Measurements from ENCODE around the gene GRB7.
"Not testable (repeated sequence)": the region's sequence is repeated elsewhere in the genome, so short reads cannot be mapped to it uniquely, and the experiment has no call there.

The GRB7 gene

DNA sequence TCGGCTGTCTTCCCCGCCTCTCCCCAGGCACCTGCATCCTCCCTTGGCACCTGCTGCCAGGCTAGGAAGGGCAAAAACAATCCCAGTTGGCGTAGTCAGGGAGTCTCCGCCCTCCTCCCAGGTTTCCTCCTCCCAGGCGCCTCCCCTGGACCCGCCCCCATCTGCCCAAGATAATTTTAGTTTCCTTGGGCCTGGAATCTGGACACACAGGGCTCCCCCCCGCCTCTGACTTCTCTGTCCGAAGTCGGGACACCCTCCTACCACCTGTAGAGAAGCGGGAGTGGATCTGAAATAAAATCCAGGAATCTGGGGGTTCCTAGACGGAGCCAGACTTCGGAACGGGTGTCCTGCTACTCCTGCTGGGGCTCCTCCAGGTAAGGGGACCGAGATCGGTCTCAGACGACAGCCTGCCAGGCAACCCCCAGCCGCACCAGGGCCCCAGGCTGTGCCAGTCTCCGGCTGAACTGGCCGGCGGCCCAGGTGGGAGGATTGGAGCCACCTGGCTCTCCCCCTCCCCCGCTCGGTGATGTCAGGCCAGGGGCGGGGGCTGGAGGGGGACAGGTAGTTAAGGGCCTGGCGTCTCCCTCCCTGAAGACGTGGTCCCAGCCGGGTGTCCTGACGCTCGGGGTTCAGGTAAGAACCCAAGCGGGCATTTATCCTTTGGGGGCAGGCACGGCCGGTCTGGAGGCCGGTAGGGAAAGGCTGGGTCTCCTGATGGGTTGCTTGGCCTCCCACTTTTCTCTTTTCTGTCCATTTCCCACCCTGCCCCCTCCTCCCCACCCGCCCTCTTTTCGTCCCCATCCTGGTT lies at the start of gene GRB7:
Gene GRB7 (plus strand): TSS at position 179 of the 808 bp plus-strand sequence. CDS start 4,364 bp downstream, outside the sequence.
- DNase-seq (ENCODE audit: low read depth in 2 of 2): no peak

DNA sequence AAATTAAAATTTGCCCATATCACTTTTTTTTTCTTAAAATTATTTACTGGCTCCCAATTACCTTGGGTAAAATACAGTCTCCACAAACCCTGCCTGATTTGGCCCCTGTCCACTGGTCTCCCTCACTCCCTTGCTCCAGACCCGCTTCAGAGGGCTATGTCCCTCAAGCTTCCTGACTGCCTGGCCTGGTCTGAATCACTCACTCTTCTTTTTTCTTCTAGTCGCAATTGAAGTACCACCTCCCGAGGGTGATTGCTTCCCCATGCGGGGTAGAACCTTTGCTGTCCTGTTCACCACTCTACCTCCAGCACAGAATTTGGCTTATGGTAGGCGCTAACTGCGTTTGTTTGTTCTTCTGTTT lies 49.3 kb upstream of the GRB7 start:
- DNase-seq (ENCODE audit: low read depth in 2 of 2): no peak

DNA sequence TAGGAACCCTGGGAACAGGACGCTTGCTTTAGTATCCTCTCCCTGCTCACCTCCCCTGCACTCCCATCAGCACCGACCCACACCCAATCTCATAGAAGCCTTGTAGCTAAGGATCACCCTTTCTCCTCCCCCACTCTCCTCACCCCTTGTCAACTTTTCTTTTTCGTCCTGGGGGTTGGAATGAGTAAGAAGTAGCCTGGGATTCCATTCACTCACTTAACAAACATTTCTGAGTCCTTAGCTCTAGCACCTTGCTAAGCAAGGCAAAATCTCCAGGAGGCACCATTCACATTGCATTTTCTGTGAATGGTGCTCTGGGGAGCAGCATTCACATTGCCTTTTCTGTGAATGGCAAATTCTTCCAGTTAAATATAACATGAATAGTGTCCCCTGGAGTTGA lies 48.8 kb upstream of the GRB7 start:
- DNase-seq (ENCODE audit: low read depth in 2 of 2): no peak

DNA sequence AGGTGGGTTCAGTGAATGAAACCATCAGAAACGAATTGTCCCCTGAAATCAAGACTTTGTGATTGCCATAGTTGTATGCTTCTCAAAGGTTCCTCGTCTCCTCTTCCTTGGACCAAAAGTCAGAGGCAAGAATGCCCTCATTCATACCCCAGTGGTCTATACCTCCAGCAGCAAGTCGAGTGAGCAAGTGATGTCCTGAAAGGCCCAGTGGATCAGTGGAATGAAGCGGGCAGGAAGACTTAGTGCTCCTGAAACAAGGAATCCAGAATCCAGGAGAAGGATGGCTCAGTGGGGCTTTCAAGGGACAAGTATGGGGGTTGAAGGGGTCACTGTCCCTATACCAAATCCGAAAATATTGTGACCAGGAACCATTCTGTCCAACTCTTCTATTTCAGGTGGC lies 43.1 kb upstream of the GRB7 start:
- no peak for DNase-seq (ENCODE audit: low read depth in 2 of 2)

DNA sequence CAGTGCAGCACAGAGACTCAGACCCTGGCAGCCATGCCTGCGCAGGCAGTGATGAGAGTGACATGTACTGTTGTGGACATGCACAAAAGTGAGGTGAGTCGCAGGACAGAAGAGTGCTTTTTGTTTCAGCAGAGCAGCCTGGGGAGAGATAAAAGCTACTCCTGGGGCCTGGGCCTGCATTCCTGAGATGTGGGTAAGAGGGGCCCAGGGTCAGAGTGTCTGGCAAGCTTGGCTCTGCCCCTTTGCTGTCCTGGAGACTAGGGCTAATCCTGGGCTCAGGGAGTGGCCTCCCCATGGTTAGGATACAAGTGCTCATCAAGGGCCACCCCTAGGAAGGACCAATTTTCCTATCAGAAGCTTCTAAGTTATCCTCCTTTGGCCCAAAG lies 42.7 kb upstream of the GRB7 start:
- DNase-seq (ENCODE audit: low read depth in 2 of 2): no peak

DNA sequence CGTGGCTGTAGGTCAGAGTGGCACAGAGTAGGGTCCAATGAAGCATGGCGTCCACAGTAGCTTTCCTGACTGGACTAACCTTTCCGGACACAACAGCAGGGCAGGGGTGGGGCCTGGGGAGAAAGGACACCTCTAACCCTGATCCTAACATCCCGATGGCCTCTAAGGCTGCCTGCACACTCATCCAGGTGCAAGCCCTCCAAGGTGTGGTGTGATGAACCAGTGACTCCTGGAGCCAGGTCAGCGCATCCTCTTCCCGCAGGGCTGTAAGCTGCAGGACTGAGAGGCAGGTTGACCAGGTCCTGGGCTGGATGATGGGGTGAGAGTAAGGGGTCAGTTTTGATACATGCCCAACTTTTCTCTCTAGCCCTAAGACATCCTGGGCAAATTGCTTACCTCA lies 41.0 kb upstream of the GRB7 start:
- DNase-seq (ENCODE audit: low read depth in 2 of 2): no peak

DNA sequence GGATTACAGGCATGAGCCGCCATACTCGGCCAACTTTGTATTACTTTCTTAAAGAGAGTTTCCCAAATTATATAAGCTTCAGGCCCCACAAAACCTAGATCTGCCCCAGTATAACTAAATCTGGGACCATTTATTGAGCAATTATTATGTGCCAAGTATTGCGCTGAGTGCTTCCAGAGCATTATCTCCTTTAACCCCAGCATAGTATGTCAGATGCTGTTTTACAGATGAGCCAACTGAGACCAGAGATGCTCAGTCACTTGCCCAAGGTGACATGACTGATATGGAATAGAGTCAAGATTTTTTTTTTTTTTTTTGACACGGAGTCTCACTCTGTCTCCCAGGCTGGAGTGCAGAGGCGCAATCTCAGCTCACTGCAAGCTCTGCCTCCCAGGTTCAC lies 39.8 kb upstream of the GRB7 start:
- no peak for DNase-seq (ENCODE audit: low read depth in 2 of 2)

DNA sequence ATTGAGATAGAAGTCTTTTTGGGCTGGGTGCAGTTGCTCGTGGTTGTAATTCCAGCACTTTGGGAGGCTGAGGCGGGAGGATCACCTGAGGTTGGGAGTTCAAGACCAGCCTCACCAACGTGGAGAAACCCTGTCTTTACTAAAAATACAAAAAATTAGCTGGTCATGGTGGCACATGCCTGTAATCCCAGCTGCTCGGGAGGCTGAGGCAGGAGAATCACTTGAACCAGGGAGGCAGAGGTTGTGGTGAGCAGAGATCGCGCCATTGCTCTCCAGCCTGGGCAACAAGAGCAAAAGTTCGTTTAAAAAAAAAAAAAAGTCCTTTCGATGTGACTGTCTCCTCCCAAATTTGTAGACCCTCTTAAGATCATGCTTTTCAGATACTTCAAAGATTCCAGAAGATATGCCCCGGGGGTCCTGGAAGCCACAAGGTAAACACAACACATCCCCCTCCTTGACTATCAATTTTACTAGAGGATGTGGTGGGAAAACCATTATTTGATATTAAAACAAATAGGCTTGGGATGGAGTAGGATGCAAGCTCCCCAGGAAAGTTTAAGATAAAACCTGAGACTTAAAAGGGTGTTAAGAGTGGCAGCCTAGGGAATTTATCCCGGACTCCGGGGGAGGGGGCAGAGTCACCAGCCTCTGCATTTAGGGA lies 38.5 kb upstream of the GRB7 start:
- DNase-seq (ENCODE audit: low read depth in 2 of 2): not testable (repeated sequence)

DNA sequence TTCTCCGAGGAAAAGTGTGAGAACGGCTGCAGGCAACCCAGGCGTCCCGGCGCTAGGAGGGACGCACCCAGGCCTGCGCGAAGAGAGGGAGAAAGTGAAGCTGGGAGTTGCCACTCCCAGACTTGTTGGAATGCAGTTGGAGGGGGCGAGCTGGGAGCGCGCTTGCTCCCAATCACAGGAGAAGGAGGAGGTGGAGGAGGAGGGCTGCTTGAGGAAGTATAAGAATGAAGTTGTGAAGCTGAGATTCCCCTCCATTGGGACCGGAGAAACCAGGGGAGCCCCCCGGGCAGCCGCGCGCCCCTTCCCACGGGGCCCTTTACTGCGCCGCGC lies 38.0 kb upstream of the GRB7 start, which contains the start of gene ERBB2:
Gene ERBB2 (plus strand): TSS at position 247 of the 330 bp plus-strand sequence. CDS start 175 bp downstream, outside the sequence.
- no peak for DNase-seq (ENCODE audit: low read depth in 2 of 2)

DNA sequence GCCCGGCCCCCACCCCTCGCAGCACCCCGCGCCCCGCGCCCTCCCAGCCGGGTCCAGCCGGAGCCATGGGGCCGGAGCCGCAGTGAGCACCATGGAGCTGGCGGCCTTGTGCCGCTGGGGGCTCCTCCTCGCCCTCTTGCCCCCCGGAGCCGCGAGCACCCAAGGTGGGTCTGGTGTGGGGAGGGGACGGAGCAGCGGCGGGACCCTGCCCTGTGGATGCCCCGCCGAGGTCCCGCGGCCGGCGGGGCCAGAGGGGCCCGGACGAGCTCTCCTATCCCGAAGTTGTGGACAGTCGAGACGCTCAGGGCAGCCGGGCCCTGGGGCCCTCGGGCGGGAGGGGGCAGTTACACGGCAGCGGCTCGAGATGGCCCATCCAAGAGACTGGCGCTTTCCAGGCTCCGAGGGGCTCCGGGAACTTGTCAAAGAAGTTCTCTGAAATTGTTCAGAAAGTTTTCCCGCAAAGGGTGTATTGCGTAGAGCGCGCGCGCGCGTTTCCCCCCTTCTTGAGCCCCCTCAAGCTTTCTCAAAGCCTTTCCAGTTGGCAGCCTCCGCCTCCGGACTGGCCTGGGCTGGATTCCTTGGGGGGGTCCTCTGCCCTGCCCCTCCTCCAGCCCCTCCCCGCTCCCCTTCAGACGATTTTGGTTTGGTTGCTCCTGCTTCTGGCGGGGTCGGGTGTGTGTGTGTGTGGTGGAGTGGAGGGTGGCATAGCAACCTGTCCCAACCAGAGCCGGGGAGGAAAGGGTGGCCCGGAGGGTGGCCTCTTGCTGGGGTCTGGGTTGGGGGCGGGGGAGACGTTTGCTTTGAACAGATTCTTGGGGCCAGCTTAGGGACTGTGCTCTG lies 37.4 kb upstream of the GRB7 start:
- no peak for DNase-seq (ENCODE audit: low read depth in 2 of 2)

DNA sequence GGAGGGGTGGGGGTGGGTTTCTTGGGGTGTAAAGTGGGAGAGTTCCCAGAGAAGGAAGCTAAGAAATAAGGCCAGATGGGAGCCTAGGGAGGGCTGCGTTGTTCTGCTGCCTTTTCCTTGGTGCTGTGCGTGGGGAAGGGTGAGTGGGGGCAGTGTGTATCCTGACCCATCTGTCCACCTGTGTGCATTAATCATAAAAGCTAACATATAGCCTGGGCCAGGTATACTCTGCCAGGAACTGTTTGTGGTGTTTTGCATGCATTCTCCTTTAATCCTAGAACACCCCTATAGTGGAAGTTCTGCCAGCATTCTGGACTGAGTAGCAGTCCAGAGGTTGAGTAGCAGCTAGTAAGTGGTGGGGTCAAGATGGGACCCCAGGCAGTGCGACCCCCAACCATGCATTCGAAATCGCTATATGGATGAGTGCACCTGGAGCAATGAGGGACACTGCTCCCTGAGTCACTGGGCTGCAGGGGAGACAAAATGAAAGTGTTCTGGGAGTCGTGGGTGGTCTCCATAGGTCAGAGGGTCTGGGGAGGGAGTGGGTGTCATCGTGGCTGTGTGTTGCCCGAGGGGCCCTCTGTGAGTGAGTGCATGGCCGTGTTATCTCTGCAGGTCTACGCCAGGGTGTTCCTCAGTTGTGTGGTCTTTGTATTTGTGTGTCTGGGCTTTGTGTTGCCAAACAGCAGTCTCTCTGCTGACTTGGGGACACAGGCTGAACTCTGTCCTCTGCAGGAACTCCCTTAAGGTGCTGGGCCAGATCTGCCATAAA lies 36.5 kb upstream of the GRB7 start:
- DNase-seq (ENCODE audit: low read depth in 2 of 2): no peak

DNA sequence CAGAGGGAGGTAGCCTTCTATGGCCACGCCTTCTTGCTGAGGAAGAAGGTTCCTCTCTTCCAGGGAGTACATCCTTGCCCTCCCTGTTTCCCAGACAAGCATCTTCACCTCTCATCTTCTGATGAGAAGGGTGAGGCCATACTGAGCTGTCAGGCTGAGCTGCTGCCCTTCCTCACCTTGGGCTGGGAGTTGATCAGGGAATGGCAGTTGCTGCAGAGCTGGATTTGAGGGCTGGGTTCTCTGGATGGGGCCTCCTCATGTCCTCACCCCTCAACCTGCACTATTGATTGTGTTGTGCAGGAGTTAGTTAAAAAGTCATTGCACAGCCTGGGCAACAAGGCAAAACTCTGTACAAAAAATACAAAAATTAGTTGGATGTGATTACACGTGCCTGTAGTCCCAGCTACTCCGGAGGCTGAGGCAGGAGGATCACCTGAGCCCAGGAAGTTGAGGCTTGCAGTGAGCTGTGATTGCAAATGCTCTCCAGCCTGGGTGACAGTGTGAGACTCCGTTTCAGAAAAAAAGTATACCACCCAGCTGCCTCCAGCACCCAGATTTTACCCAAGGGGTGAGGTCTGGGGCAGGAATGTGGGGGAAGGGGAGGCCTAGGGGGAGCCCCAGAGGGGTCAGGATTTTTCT lies 35.8 kb upstream of the GRB7 start:
- DNase-seq (ENCODE audit: low read depth in 2 of 2): no peak

DNA sequence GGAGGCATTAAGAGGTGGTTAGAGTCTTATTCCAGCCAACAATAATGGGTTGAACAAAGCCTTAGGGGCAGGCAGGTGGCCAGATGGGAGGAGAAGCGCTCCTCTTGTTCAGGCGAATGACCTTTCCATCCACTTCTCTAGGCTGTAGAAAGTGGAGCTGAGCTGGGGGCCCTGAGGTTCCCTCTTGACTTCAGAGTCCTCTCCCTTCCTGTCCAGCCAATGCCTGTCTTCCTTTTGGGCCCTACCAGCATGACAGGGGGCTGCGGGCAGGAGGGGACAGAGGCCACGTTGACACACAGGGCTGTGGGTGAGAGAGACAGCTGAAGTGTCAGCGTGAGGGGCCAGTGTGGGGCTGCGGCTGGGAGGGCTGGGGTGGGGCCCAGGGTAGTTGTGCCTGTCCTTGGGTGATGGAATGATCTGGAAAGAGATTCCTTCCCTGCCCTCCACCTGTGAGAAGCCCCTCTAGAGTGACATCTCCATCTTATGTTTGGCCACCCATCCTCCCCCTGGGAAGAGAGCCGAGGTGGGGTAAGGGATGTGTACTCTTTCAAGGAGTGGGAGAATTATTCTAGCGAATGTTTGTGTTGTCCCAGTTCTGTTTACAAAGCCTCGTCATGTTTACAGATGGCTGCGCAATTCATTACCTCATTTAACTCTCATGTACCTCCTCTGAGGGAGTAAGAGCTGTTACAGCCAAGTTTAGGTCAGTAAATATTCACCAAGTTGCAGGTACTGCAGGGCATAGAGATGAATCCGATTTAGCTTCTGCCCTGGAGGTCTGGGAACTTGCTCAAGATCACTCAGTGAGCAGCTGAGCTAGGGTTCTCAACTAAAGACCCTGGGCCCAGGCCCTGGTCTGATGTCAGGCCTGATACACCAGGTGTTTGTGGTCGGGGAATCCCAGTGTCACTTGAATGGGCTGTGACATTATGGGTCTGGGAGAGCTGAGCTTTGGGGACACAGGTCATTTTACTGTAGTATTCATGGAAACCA lies 34.5 kb upstream of the GRB7 start:
- DNase-seq (ENCODE audit: low read depth in 2 of 2): no peak

DNA sequence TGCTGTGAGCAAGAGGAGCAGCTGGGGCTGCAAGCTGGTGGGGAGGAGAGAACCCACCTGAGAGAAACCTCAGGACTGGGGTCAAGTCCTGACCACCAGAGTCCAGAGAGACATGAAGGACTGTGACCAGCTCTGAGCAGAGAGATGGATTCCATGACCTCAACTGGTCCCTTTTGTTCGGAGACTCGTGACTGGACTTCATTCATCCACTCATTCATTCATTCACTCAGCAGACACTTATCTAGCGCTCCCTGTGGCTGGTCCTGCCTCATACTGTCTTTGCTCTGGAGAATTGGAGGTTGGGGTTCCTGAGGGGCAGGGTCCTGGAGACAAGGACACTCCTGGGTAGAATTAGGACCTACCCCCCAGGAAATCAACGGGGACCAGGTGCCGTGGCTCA lies 33.8 kb upstream of the GRB7 start:
- DNase-seq (ENCODE audit: low read depth in 2 of 2): no peak

DNA sequence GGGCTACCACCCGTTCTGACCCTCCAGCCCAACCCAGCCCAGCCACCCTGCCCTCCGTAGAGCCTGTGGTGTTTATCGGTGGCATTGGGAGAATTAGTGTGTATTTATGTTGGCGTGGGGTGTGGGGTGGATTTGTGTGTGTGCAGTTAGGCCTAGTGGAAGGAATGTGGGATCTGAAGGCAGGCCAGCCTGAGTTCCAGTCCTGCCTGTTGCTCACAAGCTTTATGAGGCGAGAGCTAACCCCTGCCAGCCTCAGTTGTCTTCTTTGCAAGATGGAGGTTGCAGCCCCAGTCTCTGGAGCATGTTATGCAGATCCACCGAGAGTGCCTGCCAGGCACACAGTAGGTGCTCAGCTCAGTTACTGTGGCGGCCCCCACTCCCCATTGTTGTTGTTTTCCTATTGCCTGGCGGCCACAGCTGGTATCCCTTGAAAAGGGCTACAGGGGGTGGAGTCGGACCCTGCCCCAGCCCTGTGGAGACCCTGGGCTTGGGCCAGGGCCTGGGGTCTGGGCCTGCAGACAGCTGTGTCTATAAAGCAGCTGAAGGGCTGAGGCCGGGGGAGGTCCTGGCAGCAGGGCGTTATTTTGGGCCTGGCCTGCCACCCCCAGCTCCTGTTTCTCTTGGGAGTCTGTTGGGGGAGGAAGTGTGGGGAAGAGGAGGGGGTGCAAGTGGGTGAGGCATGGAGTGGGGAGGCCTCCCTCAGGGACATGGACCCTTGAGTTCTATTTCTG lies 32.8 kb upstream of the GRB7 start:
- no peak for DNase-seq (ENCODE audit: low read depth in 2 of 2)

DNA sequence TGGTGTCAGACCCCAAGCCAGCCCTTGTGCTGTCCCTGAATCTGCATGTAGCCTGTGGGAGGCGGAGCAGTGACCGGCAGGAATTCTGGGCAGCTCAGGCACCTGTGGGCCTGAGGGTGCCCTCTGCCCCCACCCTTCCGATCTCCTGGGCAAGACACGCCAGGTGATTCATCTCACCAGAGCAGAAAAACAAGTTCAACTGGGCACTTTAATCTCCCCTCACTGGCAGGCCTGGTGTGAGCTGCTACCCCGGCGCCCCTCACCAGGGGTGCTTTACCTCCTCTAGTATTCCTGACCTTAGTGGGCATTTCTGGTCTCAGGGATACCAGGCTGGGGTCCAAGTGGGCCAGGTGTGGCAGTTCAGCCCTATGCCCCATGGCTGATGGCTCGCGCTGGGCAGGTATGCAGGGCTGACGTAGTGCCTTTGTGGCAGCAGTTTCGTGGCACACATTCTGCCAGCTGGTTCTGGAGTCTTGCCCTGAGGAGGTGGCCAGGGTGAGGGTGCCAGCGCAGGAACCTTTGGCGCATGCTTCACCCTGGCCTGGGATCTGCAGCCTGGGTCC lies 31.9 kb upstream of the GRB7 start:
- DNase-seq (ENCODE audit: low read depth in 2 of 2): no peak

DNA sequence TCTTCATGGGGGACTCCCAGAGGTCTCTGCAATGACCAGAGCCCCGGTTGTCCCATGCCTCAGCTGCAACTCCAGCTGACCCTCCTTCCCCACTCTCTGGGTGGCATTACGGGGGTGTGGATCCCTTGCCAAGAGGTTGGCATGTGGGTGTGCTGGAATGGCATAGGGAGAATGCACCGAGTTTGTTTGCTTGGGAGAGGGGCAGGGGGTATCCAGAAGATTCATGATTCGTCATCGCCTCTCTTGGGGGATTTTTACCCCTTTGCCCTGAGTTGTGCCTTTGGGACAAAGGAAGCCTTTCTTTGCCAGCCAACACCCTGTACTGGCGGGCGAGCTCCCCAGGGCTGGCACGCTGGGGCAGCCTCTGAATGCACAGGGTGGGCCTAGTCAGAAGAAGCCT lies 31.4 kb upstream of the GRB7 start:
- no peak for DNase-seq (ENCODE audit: low read depth in 2 of 2)

DNA sequence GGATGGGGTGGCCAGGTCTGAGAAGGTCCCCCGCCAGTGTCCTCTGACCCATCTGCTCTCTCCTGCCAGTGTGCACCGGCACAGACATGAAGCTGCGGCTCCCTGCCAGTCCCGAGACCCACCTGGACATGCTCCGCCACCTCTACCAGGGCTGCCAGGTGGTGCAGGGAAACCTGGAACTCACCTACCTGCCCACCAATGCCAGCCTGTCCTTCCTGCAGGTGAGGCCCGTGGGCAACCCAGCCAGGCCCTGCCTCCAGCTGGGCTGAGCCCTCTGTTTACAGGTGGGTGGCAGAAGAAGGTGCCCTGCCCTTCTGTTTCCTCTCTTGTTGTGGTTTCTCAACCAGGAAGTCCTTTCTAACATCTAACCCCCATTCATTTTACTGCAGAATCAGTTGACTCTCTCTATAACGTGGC lies 30.8 kb upstream of the GRB7 start:
- DNase-seq (ENCODE audit: low read depth in 2 of 2): no peak
